ENCODE measurements around the gene CFAP65. TPM values are rescaled to one million over a fixed set of nuclear protein-coding genes. Genes with fewer than 3 reads are reported as not detected.

Gene CFAP65
- total and polyA plus RNA-seq, 2 of the 13 experiments (the other 11 are each of a cell fraction or from before 2014, with no cell fraction given) = 0.05 TPM; not detected in 1

- no peak for TF ChIP-seq AGO2 (optimal IDR thresholded peaks at IDR 0.05; ENCODE audit: low read depth, low read length)
- TF ChIP-seq BATF2 (CRISPR knock-in tag; IDR thresholded peaks at IDR 0.05) = no peak
- TF ChIP-seq ISL2 (CRISPR knock-in tag; IDR thresholded peaks at IDR 0.05) = no peak
- TF ChIP-seq ZSCAN5A (CRISPR knock-in tag; IDR thresholded peaks at IDR 0.05; ENCODE audit: borderline replicate concordance) = no peak
- TF ChIP-seq HDAC2 (CRISPR knock-in tag; IDR thresholded peaks at IDR 0.05) = peak; percentile 67
- TF ChIP-seq MEF2D (CRISPR knock-in tag; IDR thresholded peaks at IDR 0.05) = no peak
- no peak for TF ChIP-seq HDAC6 (IDR thresholded peaks at IDR 0.05; ENCODE audit: low read depth, low read length)
- TF ChIP-seq HOXA3 (CRISPR knock-in tag; IDR thresholded peaks at IDR 0.05) = 0 out of 2 replicates have a peak, but pooled peaks have one; percentile 43
- peak; percentile 65; the same call in 1 of the 2 replicates for TF ChIP-seq ZBTB7B (CRISPR knock-in tag; IDR thresholded peaks at IDR 0.05)
- peak; percentile 64; the same call in 1 of the 2 replicates for TF ChIP-seq HNF1B (CRISPR knock-in tag; IDR thresholded peaks at IDR 0.05)
- no peak for TF ChIP-seq ATM (IDR thresholded peaks at IDR 0.05; ENCODE audit: borderline replicate concordance)
- TF ChIP-seq NFE2L2 (IDR thresholded peaks at IDR 0.05; ENCODE audit: low read length) = no peak
- TF ChIP-seq MTF2 (CRISPR knock-in tag; IDR thresholded peaks at IDR 0.05; ENCODE audit: borderline replicate concordance) = peak; percentile 99; the same call in 1 of the 2 replicates
- no peak; the same call in 1 of the 2 replicates for TF ChIP-seq KDM5B (CRISPR knock-in tag; IDR thresholded peaks at IDR 0.05; ENCODE audit: borderline replicate concordance)
- no peak for TF ChIP-seq TBP (CRISPR knock-in tag; IDR thresholded peaks at IDR 0.05)
- no peak; the same call in 1 of the 2 replicates for TF ChIP-seq ZNF274 (CRISPR knock-in tag; IDR thresholded peaks at IDR 0.05)
- peak; percentile 14; the same call in 1 of the 2 replicates for TF ChIP-seq ARID4A (CRISPR knock-in tag; IDR thresholded peaks at IDR 0.05; ENCODE audit: borderline replicate concordance)
- TF ChIP-seq CREM (IDR thresholded peaks at IDR 0.05) = no peak
- no peak for TF ChIP-seq CREM (CRISPR knock-in tag; IDR thresholded peaks at IDR 0.05)
Measured at GRCh38 chr2:218979846-218980734, 61.2 kb downstream of the CFAP65 start (continued).

Measured in HepG2 (cell line).